ENCODE measurements around the gene PPM1H.
A peak's percentile ranks its signal among the peaks of the same experiment; 100 is the strongest.

The PPM1H gene

DNA sequence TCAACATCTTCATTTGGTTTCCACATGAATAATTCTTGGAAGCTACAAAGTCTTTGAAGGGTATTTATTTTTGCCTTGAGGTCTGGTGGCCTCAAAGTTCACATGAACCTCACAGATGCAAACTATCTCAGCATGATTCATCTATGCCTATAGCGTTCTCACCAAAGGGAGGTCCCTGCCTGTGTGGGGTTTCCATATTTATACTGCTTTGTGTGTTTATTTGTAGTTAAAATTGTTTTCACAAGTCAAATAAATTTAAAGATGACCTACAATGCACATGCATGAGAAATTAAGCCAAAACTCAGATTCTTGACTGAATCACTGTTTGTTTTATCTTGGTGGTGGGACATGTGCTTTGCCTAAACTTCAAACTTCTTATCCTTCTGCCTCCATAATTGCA is 176.7 kb downstream of the PPM1H start:
- H2BK15ac ChIP-seq (replicated peaks; ENCODE audit: low read depth): no peak overlapping the region
- no peaks in the 10 kb centered on the region for H3K4me1 ChIP-seq (ENCODE audit: control insufficient read depth, low read depth, low read length)
- no peaks in the 10 kb centered on the region for H3K27me3 ChIP-seq (ENCODE audit: insufficient read depth, low read length, poor library complexity)
- H3K56ac ChIP-seq (ENCODE audit: low read length): no peak overlapping the region
- no peaks in the 10 kb centered on the region for H3K79me1 ChIP-seq (ENCODE audit: low read length)
- no peak overlapping the region for H3K9ac ChIP-seq (ENCODE audit: low read length)
- H3K4me2 ChIP-seq (ENCODE audit: low read length): no peak overlapping the region
- no peak overlapping the region for H4K8ac ChIP-seq (ENCODE audit: low read depth, low read length)
- no peak overlapping the region for H2BK5ac ChIP-seq (ENCODE audit: low read length)
- no peak overlapping the region for H3K18ac ChIP-seq (ENCODE audit: low read length)
- no peak overlapping the region for H3K27ac ChIP-seq (ENCODE audit: low read depth, low read length)
- H2AK5ac ChIP-seq (ENCODE audit: low read length): no peak overlapping the region
- H3K4ac ChIP-seq (ENCODE audit: low read depth, low read length): no peak overlapping the region
- DNase-seq: no peak
- no peaks in the 10 kb centered on the region for H3K36me3 ChIP-seq (ENCODE audit: control insufficient read depth, insufficient read depth, low read length)
- no CpG with 5 or more reads among the region's 1 CpG for WGBS (ENCODE audit: extremely low coverage, insufficient coverage, low lambda C conversion rate)
- no peak overlapping the region for H4K5ac ChIP-seq (ENCODE audit: low read length)
- no peaks in the 10 kb centered on the region for H3K79me2 ChIP-seq (ENCODE audit: control insufficient read depth, insufficient read depth, low read length)
- H2BK120ac ChIP-seq (ENCODE audit: low read depth, low read length): no peak overlapping the region
- H3K4me3 ChIP-seq (ENCODE audit: low read length): no peak overlapping the region
- H3K23ac ChIP-seq (ENCODE audit: low read length): no peak overlapping the region

DNA sequence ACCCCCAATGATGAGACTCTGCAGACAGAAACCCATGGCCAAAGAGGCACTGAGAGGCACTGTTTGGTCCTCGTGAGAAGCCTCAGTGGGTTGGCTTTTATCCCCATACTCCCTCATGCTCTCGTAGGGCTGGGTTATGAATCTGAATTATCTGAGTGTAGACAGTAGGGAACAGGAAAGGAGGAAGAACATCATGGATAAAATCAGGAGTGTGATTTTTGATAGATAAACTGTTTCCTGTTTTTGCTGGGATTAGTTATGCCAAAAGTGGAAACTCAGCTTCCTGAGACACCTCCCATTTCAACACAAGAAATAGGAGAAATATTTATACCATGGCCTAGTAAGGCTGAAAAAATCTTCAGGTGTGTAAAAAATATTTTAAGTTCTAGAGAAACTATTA is 177.9 kb downstream of the PPM1H start:
- WGBS (ENCODE audit: extremely low coverage, insufficient coverage, low lambda C conversion rate): no CpG with 5 or more reads among the region's 2 CpGs
- no peak overlapping the region for H3K27ac ChIP-seq (ENCODE audit: low read depth, low read length)

DNA sequence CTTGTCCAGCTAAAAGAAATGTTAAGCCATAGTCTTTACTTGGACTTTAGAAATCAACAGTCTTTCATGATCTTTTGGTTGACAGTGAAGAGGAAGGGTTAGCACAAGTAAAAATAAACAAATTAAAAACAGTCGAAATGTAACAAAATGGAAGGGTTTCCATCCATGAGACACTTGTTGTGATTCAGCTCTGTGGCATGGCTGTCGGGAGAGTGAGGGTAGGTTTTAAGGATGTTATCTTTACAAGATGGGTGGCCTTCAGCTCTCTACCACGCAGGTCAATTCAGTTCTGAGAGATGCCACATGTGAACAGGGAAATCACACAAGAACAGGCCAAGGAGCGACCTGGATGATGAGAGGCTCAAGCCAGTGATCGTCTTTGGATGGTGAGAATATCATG is 180.2 kb downstream of the PPM1H start:
- no peak overlapping the region for H3K4me2 ChIP-seq (ENCODE audit: low read length)
- H2BK5ac ChIP-seq (ENCODE audit: low read length): no peak overlapping the region
- H4K8ac ChIP-seq (ENCODE audit: low read depth, low read length): no peak overlapping the region
- no peaks in the 10 kb centered on the region for H3K36me3 ChIP-seq (ENCODE audit: control insufficient read depth, insufficient read depth, low read length)
- H2AK5ac ChIP-seq (ENCODE audit: low read length): no peak overlapping the region
- peaks cover 2% of the 10 kb centered on the region for H3K4me1 ChIP-seq (ENCODE audit: control insufficient read depth, low read depth, low read length)
- H3K4me3 ChIP-seq (ENCODE audit: low read length): no peak overlapping the region
- no peaks in the 10 kb centered on the region for H3K79me1 ChIP-seq (ENCODE audit: low read length)
- no peak overlapping the region for H2BK120ac ChIP-seq (ENCODE audit: low read depth, low read length)
- H3K4ac ChIP-seq (ENCODE audit: low read depth, low read length): no peak overlapping the region
- H2BK15ac ChIP-seq (replicated peaks; ENCODE audit: low read depth): no peak overlapping the region
- no peak overlapping the region for H3K23ac ChIP-seq (ENCODE audit: low read length)
- H3K79me2 ChIP-seq (ENCODE audit: control insufficient read depth, insufficient read depth, low read length): no peaks in the 10 kb centered on the region
- H3K18ac ChIP-seq (ENCODE audit: low read length): no peak overlapping the region
- no peak overlapping the region for H3K27ac ChIP-seq (ENCODE audit: low read depth, low read length)
- no peaks in the 10 kb centered on the region for H3K27me3 ChIP-seq (ENCODE audit: insufficient read depth, low read length, poor library complexity)
- H3K9ac ChIP-seq (ENCODE audit: low read length): no peak overlapping the region
- H3K56ac ChIP-seq (ENCODE audit: low read length): no peak overlapping the region
- no peak overlapping the region for H4K5ac ChIP-seq (ENCODE audit: low read length)
- no CpG with 5 or more reads among the region's 5 CpGs for WGBS (ENCODE audit: extremely low coverage, insufficient coverage, low lambda C conversion rate)
- DNase-seq: no peak

More for the DNA sequence above, 177.9 kb downstream of the PPM1H start:
- Histone ChIP-seq H4K8ac (ENCODE audit: low read depth, low read length) (no peak overlapping the region), H3K56ac (ENCODE audit: low read length) (no peak overlapping the region), H3K4me2 (ENCODE audit: low read length) (no peak overlapping the region), H3K4me1 (ENCODE audit: control insufficient read depth, low read depth, low read length) (no peaks in the 10 kb centered on the region), H3K27me3 (ENCODE audit: insufficient read depth, low read length, poor library complexity) (no peaks in the 10 kb centered on the region), H3K18ac (ENCODE audit: low read length) (no peak overlapping the region), H3K4ac (ENCODE audit: low read depth, low read length) (no peak overlapping the region), H2BK5ac (ENCODE audit: low read length) (no peak overlapping the region), H2BK120ac (ENCODE audit: low read depth, low read length) (no peak overlapping the region), H3K9ac (ENCODE audit: low read length) (no peak overlapping the region), H2BK15ac (replicated peaks; ENCODE audit: low read depth) (no peak overlapping the region), H4K5ac (ENCODE audit: low read length) (no peak overlapping the region), H3K23ac (ENCODE audit: low read length) (no peak overlapping the region), H3K79me1 (ENCODE audit: low read length) (no peaks in the 10 kb centered on the region), H3K36me3 (ENCODE audit: control insufficient read depth, insufficient read depth, low read length) (no peaks in the 10 kb centered on the region), H3K79me2 (ENCODE audit: control insufficient read depth, insufficient read depth, low read length) (no peaks in the 10 kb centered on the region), H2AK5ac (ENCODE audit: low read length) (no peak overlapping the region), H3K4me3 (ENCODE audit: low read length) (no peak overlapping the region)
- DNase-seq: no peak

DNA sequence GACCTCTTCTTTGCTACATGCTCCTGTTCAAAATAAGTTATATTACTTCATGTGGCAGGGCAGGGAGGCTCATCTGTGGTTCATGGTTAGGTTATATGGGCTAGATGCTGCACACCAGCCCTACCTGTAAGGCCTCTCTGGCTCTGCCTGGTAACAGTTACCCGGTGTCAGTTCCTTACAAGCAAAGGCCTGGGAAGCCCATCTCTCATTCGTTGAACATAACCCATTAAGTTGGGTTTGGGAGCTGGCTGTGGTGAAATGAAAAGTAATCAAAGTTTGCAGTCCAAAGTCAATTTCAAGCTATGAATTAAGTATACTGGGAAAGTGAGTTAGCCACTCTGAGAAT is 183.2 kb downstream of the PPM1H start:
- no peak overlapping the region for H3K4ac ChIP-seq (ENCODE audit: low read depth, low read length)
- H3K27ac ChIP-seq (ENCODE audit: low read depth, low read length): no peak overlapping the region
- WGBS (ENCODE audit: extremely low coverage, insufficient coverage, low lambda C conversion rate): no CpG with 5 or more reads among the region's 2 CpGs
- H2AK5ac ChIP-seq (ENCODE audit: low read length): no peak overlapping the region
- no peak overlapping the region for H3K4me2 ChIP-seq (ENCODE audit: low read length)
- no peak overlapping the region for H2BK5ac ChIP-seq (ENCODE audit: low read length)
- H4K8ac ChIP-seq (ENCODE audit: low read depth, low read length): no peak overlapping the region
- H3K9ac ChIP-seq (ENCODE audit: low read length): no peak overlapping the region
- H3K36me3 ChIP-seq (ENCODE audit: control insufficient read depth, insufficient read depth, low read length): no peaks in the 10 kb centered on the region
- H3K4me1 ChIP-seq (ENCODE audit: control insufficient read depth, low read depth, low read length): peaks cover 2% of the 10 kb centered on the region
- H3K27me3 ChIP-seq (ENCODE audit: insufficient read depth, low read length, poor library complexity): no peaks in the 10 kb centered on the region
- H4K5ac ChIP-seq (ENCODE audit: low read length): no peak overlapping the region
- H2BK15ac ChIP-seq (replicated peaks; ENCODE audit: low read depth): no peak overlapping the region
- H3K4me3 ChIP-seq (ENCODE audit: low read length): no peak overlapping the region
- H3K18ac ChIP-seq (ENCODE audit: low read length): no peak overlapping the region
- H2BK120ac ChIP-seq (ENCODE audit: low read depth, low read length): no peak overlapping the region
- H3K56ac ChIP-seq (ENCODE audit: low read length): no peak overlapping the region
- no peak overlapping the region for H3K23ac ChIP-seq (ENCODE audit: low read length)
- peaks cover 1% of the 10 kb centered on the region for H3K79me1 ChIP-seq (ENCODE audit: low read length)
- no peak for DNase-seq
- H3K79me2 ChIP-seq (ENCODE audit: control insufficient read depth, insufficient read depth, low read length): no peaks in the 10 kb centered on the region

DNA sequence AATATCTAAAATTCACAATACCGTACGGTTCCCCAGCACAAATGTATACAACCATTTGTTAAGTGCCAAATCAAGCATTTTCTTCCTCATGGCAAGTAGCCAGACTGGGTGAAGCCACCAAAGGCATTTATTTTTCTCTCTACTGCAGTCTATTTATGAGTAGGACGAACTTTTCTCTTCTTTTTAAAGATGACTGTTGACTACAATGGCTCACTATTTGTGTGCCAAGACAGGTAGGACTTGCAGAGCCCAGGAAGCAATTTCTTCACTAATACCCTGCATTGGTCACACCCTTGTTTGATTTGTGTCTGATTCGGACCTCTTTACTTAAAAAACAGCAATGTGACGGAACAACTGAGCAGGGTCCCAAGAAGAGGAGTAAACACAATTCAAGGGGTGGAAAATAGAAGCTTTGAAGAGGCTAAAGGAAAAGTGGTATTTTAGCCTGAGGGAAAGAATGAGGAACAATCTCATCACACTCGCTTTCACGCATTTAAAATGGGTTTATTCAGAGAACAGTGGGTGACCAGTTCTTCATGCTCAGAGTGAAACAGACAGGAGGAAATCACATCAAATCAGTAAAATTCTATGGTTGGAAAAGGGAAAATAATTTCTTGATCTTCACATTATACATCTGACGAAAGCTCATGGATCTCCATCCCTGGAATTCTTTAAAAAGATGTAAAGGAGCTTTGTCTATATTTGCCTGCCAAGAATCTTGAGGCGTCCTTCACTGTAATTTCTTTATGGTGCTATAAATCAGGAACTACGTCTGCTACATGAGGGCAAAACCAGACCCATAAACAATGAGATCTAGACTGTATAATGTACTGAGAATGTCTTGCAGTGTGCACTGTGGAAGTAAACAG is 183.8 kb downstream of the PPM1H start:
- WGBS (ENCODE audit: extremely low coverage, insufficient coverage, low lambda C conversion rate): no CpG with 5 or more reads among the region's 10 CpGs
- H3K79me2 ChIP-seq (ENCODE audit: control insufficient read depth, insufficient read depth, low read length): no peaks in the 10 kb centered on the region

DNA sequence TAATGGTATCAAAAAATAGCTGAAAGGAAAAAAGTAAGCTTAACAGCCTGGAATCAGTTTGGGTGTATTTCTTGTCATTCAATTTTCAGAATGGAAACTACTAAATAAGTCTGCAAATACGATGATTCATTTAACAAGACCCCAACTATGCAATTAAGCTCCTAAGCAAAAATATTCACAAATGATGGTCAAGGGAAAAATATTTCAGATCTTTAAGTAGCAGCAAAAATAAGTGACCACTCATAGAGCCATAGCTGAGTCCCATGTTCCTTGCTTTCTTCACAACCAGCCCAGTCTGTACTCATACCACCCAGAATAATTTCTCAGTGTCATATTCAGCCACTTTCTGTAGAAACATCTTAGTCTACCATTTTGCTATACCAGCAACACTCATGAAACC is 185.4 kb downstream of the PPM1H start:
- no peak overlapping the region for H3K18ac ChIP-seq (ENCODE audit: low read length)

More for the DNA sequence above, 183.8 kb downstream of the PPM1H start:
- H4K5ac ChIP-seq (ENCODE audit: low read length): no peak overlapping the region
- DNase-seq: peak; percentile 53
- no peak overlapping the region for H3K18ac ChIP-seq (ENCODE audit: low read length)
- no peaks in the 10 kb centered on the region for H3K36me3 ChIP-seq (ENCODE audit: control insufficient read depth, insufficient read depth, low read length)
- H2BK5ac ChIP-seq (ENCODE audit: low read length): no peak overlapping the region
- peaks cover 2% of the 10 kb centered on the region for H3K4me1 ChIP-seq (ENCODE audit: control insufficient read depth, low read depth, low read length)
- no peak overlapping the region for H2AK5ac ChIP-seq (ENCODE audit: low read length)
- no peak overlapping the region for H3K56ac ChIP-seq (ENCODE audit: low read length)
- no peak overlapping the region for H4K8ac ChIP-seq (ENCODE audit: low read depth, low read length)
- no peak overlapping the region for H2BK120ac ChIP-seq (ENCODE audit: low read depth, low read length)
- H3K4me3 ChIP-seq (ENCODE audit: low read length): no peak overlapping the region
- H3K27ac ChIP-seq (ENCODE audit: low read depth, low read length): no peak overlapping the region
- no peak overlapping the region for H3K23ac ChIP-seq (ENCODE audit: low read length)
- H3K79me1 ChIP-seq (ENCODE audit: low read length): peaks cover 3% of the 10 kb centered on the region
- H3K9ac ChIP-seq (ENCODE audit: low read length): no peak overlapping the region
- no peaks in the 10 kb centered on the region for H3K27me3 ChIP-seq (ENCODE audit: insufficient read depth, low read length, poor library complexity)
- H3K4ac ChIP-seq (ENCODE audit: low read depth, low read length): no peak overlapping the region
- no peak overlapping the region for H2BK15ac ChIP-seq (replicated peaks; ENCODE audit: low read depth)
- H3K4me2 ChIP-seq (ENCODE audit: low read length): no peak overlapping the region

More for the DNA sequence above, 185.4 kb downstream of the PPM1H start:
- no CpG with 5 or more reads among the region's 1 CpG for WGBS (ENCODE audit: extremely low coverage, insufficient coverage, low lambda C conversion rate)
- H3K4me3 ChIP-seq (ENCODE audit: low read length): no peak overlapping the region
- H4K8ac ChIP-seq (ENCODE audit: low read depth, low read length): no peak overlapping the region
- no peak overlapping the region for H2BK5ac ChIP-seq (ENCODE audit: low read length)
- H3K4me1 ChIP-seq (ENCODE audit: control insufficient read depth, low read depth, low read length): peaks cover 2% of the 10 kb centered on the region
- H3K4me2 ChIP-seq (ENCODE audit: low read length): no peak overlapping the region
- H3K4ac ChIP-seq (ENCODE audit: low read depth, low read length): no peak overlapping the region
- H3K79me1 ChIP-seq (ENCODE audit: low read length): peaks cover 3% of the 10 kb centered on the region
- no peak overlapping the region for H3K27ac ChIP-seq (ENCODE audit: low read depth, low read length)
- DNase-seq: no peak
- no peak overlapping the region for H3K9ac ChIP-seq (ENCODE audit: low read length)
- no peak overlapping the region for H2BK15ac ChIP-seq (replicated peaks; ENCODE audit: low read depth)
- no peaks in the 10 kb centered on the region for H3K36me3 ChIP-seq (ENCODE audit: control insufficient read depth, insufficient read depth, low read length)
- no peaks in the 10 kb centered on the region for H3K79me2 ChIP-seq (ENCODE audit: control insufficient read depth, insufficient read depth, low read length)
- no peak overlapping the region for H4K5ac ChIP-seq (ENCODE audit: low read length)
- no peak overlapping the region for H2AK5ac ChIP-seq (ENCODE audit: low read length)
- no peaks in the 10 kb centered on the region for H3K27me3 ChIP-seq (ENCODE audit: insufficient read depth, low read length, poor library complexity)
- no peak overlapping the region for H3K56ac ChIP-seq (ENCODE audit: low read length)
- no peak overlapping the region for H2BK120ac ChIP-seq (ENCODE audit: low read depth, low read length)
- H3K23ac ChIP-seq (ENCODE audit: low read length): no peak overlapping the region
